HEK293 (cell line): ENCODE measurements around the gene PEX6.

ENCODE experiments used
- KLF16 ChIP-seq: fragments of 450-650 bp; formaldehyde crosslinking; IDR thresholded peaks from 2 replicates; pipeline ENCODE4 v1.5.1; 2017; ENCODE audit warnings: missing biosample characterization, missing genetic modification characterization
- SALL2 ChIP-seq: fragments of 450-650 bp; formaldehyde crosslinking; IDR thresholded peaks from 2 replicates; pipeline ENCODE4 v1.5.0; 2017; ENCODE audit warnings: missing biosample characterization, mild to moderate bottlenecking, missing genetic modification characterization, borderline replicate concordance
- ZBTB20 ChIP-seq: fragments of 450-650 bp; formaldehyde crosslinking; IDR thresholded peaks from 2 replicates; pipeline ENCODE4 v1.5.1; 2016; ENCODE audit warnings: missing biosample characterization, missing genetic modification characterization
- ZIC2 ChIP-seq: fragments of 450-650 bp; formaldehyde crosslinking; IDR thresholded peaks from 2 replicates; pipeline ENCODE4 v1.5.1; 2016; ENCODE audit warnings: missing biosample characterization, missing genetic modification characterization
- ZNF175 ChIP-seq: fragments of 450-650 bp; formaldehyde crosslinking; IDR thresholded peaks from 2 replicates; pipeline ENCODE4 v1.5.1; 2016; ENCODE audit warnings: missing biosample characterization, missing genetic modification characterization
- ZNF530 ChIP-seq: fragments of 450-650 bp; formaldehyde crosslinking; IDR thresholded peaks from 2 replicates; pipeline ENCODE4 v1.5.1; 2016; ENCODE audit warnings: low read depth, missing biosample characterization, missing genetic modification characterization
- ZNF549 ChIP-seq: fragments of 450-650 bp; IDR thresholded peaks from 2 replicates; pipeline ENCODE4 v1.5.1; 2018; ENCODE audit warnings: missing biosample characterization, missing genetic modification characterization, mild to moderate bottlenecking, inconsistent platforms, moderate library complexity
- ZNF792 ChIP-seq: fragments of 450-650 bp; formaldehyde crosslinking; IDR thresholded peaks from 2 replicates; pipeline ENCODE4 v1.5.1; 2016; ENCODE audit warnings: missing biosample characterization, missing genetic modification characterization
- ZNF843 ChIP-seq: fragments of 450-650 bp; formaldehyde crosslinking; IDR thresholded peaks from 2 replicates; pipeline ENCODE4 v1.5.1; 2016; ENCODE audit warnings: missing biosample characterization, missing genetic modification characterization
- TF ChIP-seq, protein P1 (sequence below): fragments of 450-650 bp; formaldehyde crosslinking; IDR thresholded peaks from 2 replicates; pipeline ENCODE4 v1.5.1; 2016; ENCODE audit warnings: missing biosample characterization, missing genetic modification characterization
- TF ChIP-seq, protein P2 (sequence below): fragments of 450-650 bp; formaldehyde crosslinking; IDR thresholded peaks from 2 replicates; pipeline ENCODE4 v1.5.1; 2016; ENCODE audit warnings: missing biosample characterization, missing genetic modification characterization
- TF ChIP-seq, protein P3 (sequence below): fragments of 450-650 bp; formaldehyde crosslinking; IDR thresholded peaks from 2 replicates; pipeline ENCODE4 v1.5.1; 2016; ENCODE audit warnings: missing biosample characterization, missing genetic modification characterization
- TF ChIP-seq, protein P4 (sequence below): fragments of 450-650 bp; formaldehyde crosslinking; IDR thresholded peaks from 2 replicates; pipeline ENCODE4 v1.5.1; 2016; ENCODE audit warnings: missing biosample characterization, missing genetic modification characterization

DNA sequence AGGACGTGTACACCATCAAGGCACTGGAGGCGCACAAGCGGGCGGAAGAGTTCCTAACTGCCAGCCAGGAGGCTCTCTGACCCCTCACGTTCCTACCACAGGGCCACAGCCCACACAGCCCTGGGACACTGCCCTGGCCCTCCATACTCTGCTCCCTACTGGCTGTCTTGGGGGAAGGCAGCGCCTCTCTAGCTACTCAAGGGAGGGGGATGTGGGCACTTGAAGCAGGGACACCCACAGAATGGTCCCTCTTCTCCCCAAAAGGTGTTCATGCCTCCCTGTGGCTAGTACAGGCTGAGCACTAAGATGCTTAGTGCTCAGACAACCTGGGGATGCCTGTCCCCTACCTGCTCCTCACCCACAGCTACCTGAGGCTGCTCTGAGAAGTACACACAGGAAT is 32.2 kb upstream of the PEX6 start:
- TF ChIP-seq ZNF175 (tag by site-specific recombination): no peak
- TF ChIP-seq, protein P1, sequence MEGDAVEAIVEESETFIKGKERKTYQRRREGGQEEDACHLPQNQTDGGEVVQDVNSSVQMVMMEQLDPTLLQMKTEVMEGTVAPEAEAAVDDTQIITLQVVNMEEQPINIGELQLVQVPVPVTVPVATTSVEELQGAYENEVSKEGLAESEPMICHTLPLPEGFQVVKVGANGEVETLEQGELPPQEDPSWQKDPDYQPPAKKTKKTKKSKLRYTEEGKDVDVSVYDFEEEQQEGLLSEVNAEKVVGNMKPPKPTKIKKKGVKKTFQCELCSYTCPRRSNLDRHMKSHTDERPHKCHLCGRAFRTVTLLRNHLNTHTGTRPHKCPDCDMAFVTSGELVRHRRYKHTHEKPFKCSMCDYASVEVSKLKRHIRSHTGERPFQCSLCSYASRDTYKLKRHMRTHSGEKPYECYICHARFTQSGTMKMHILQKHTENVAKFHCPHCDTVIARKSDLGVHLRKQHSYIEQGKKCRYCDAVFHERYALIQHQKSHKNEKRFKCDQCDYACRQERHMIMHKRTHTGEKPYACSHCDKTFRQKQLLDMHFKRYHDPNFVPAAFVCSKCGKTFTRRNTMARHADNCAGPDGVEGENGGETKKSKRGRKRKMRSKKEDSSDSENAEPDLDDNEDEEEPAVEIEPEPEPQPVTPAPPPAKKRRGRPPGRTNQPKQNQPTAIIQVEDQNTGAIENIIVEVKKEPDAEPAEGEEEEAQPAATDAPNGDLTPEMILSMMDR (tag by site-specific recombination): no peak
- no peak for TF ChIP-seq KLF16 (tag by site-specific recombination)
- no peak for TF ChIP-seq ZIC2 (tag by site-specific recombination)
- TF ChIP-seq, protein P2, sequence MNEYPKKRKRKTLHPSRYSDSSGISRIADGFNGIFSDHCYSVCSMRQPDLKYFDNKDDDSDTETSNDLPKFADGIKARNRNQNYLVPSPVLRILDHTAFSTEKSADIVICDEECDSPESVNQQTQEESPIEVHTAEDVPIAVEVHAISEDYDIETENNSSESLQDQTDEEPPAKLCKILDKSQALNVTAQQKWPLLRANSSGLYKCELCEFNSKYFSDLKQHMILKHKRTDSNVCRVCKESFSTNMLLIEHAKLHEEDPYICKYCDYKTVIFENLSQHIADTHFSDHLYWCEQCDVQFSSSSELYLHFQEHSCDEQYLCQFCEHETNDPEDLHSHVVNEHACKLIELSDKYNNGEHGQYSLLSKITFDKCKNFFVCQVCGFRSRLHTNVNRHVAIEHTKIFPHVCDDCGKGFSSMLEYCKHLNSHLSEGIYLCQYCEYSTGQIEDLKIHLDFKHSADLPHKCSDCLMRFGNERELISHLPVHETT (tag by site-specific recombination): no peak
- TF ChIP-seq, protein P3, sequence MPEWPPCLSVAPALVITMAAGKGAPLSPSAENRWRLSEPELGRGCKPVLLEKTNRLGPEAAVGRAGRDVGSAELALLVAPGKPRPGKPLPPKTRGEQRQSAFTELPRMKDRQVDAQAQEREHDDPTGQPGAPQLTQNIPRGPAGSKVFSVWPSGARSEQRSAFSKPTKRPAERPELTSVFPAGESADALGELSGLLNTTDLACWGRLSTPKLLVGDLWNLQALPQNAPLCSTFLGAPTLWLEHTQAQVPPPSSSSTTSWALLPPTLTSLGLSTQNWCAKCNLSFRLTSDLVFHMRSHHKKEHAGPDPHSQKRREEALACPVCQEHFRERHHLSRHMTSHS (tag by site-specific recombination): no peak
- TF ChIP-seq SALL2 (tag by site-specific recombination): no peak
- no peak for TF ChIP-seq ZNF843
- TF ChIP-seq ZNF549 (tag by site-specific recombination): no peak
- TF ChIP-seq ZBTB20 (tag by site-specific recombination): no peak
- TF ChIP-seq ZNF792: no peak
- TF ChIP-seq, protein P4, sequence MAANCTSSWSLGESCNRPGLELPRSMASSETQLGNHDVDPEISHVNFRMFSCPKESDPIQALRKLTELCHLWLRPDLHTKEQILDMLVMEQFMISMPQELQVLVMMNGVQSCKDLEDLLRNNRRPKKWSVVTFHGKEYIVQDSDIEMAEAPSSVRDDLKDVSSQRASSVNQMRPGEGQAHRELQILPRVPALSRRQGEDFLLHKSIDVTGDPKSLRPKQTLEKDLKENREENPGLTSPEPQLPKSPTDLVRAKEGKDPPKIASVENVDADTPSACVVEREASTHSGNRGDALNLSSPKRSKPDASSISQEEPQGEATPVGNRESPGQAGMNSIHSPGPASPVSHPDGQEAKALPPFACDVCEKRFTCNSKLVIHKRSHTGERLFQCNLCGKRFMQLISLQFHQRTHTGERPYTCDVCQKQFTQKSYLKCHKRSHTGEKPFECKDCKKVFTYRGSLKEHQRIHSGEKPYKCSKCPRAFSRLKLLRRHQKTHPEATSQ (tag by site-specific recombination): no peak
- TF ChIP-seq ZNF530 (tag by site-specific recombination): no peak
